GM23338 (cell line): ENCODE results near the gene MAGI3. TPM values are rescaled to one million over a fixed set of nuclear protein-coding genes. Genes with fewer than 3 reads are reported as not detected.

ENCODE experiments used
- ATAC-seq: fragments of 200-7000 bp; cut with Tn5 transposase; 3 replicates; pipeline ENCODE4 v1.9.1; 2020
- DNase-seq: peaks from one replicate; pipeline ENCODE4 v3.0.0-alpha.2; 2015; ENCODE audit warnings: low spot score
- H2AFZ ChIP-seq: fragments of 200-600 bp; sonication (generic); 2 replicates; pipeline ENCODE4 v1.8.0; 2016; ENCODE audit warnings: antibody characterized with exemption, mild to moderate bottlenecking, moderate library complexity
- H3F3A ChIP-seq: fragments of 200-600 bp; sonication (generic); replicated peaks from 2 replicates; pipeline ENCODE4 v1.8.0; 2017; ENCODE audit warnings: antibody characterized with exemption, mixed run types, low read depth
- H3K27ac ChIP-seq: fragments of 200-600 bp; sonication (generic); 2 replicates; pipeline ENCODE4 v1.6.1; 2016; ENCODE audit warnings: low read depth
- H3K27me3 ChIP-seq: fragments of 200-600 bp; sonication (generic); 2 replicates; pipeline ENCODE4 v1.8.0; 2016; ENCODE audit warnings: mild to moderate bottlenecking, mixed run types, moderate library complexity; ENCODE audit not compliant: insufficient read depth
- H3K36me3 ChIP-seq: fragments of 200-600 bp; sonication (generic); 2 replicates; pipeline ENCODE4 v1.8.0; 2016; ENCODE audit warnings: mild to moderate bottlenecking; ENCODE audit not compliant: insufficient read depth
- H3K4me1 ChIP-seq: fragments of 200-600 bp; sonication (generic); 2 replicates; pipeline ENCODE4 v1.8.0; 2016; ENCODE audit warnings: mild to moderate bottlenecking, moderate library complexity; ENCODE audit not compliant: insufficient read depth
- H3K4me2 ChIP-seq: fragments of 200-600 bp; sonication (generic); 2 replicates; pipeline ENCODE4 v1.7.1; 2017; ENCODE audit warnings: mixed run types
- H3K4me3 ChIP-seq: fragments of 200-600 bp; sonication (generic); 2 replicates; pipeline ENCODE4 v1.6.1; 2016; ENCODE audit warnings: mixed run types
- H3K79me2 ChIP-seq: fragments of 200-600 bp; sonication (generic); replicated peaks from 2 replicates; pipeline ENCODE4 v1.8.0; 2017; ENCODE audit warnings: mild to moderate bottlenecking; ENCODE audit not compliant: insufficient read depth
- H3K9me2 ChIP-seq: fragments of 200-600 bp; sonication (generic); 2 replicates; pipeline ENCODE4 v1.8.0; 2017; ENCODE audit not compliant: insufficient read depth
- H4K20me1 ChIP-seq: fragments of 200-600 bp; sonication (generic); replicated peaks from 2 replicates; pipeline ENCODE4 v1.8.0; 2017; ENCODE audit warnings: mild to moderate bottlenecking; ENCODE audit not compliant: insufficient read depth
- H3K27ac Mint-ChIP-seq: 2 replicates; pipeline ENCODE4 v1.8.0; 2020; ENCODE audit warnings: inconsistent platforms, mild to moderate bottlenecking, moderate library complexity, mixed read lengths
- H3K27me3 Mint-ChIP-seq: 3 replicates; pipeline ENCODE4 v1.8.0; 2022; ENCODE audit warnings: low read depth, mild to moderate bottlenecking, moderate library complexity, mixed read lengths, inconsistent platforms; ENCODE audit not compliant: insufficient read depth, poor library complexity
- H3K36me3 Mint-ChIP-seq: 3 replicates; pipeline ENCODE4 v1.8.0; 2021; ENCODE audit warnings: low read depth, mild to moderate bottlenecking, inconsistent platforms, moderate library complexity, mixed read lengths
- H3K4me1 Mint-ChIP-seq: 3 replicates; pipeline ENCODE4 v1.8.0; 2020; ENCODE audit warnings: mild to moderate bottlenecking, inconsistent platforms, mixed read lengths
- H3K4me3 Mint-ChIP-seq: 3 replicates; pipeline ENCODE4 v1.8.0; 2021; ENCODE audit warnings: moderate library complexity, mild to moderate bottlenecking, inconsistent platforms, mixed read lengths
- H3K9me3 Mint-ChIP-seq: 3 replicates; pipeline ENCODE4 v1.8.0; 2020; ENCODE audit warnings: moderate library complexity, mild to moderate bottlenecking, inconsistent platforms, mixed read lengths
- CREB1 ChIP-seq: fragments of 250-450 bp; sonication (Bioruptor Pico); IDR thresholded peaks from 2 replicates; pipeline ENCODE4 v1.5.0; 2020; ENCODE audit warnings: low read depth, mild to moderate bottlenecking, moderate library complexity
- CTCF ChIP-seq, 2 experiments: fragments of 200-600 bp in 1 of 2; sonication (generic) in 1 of 2; conservative IDR thresholded peaks; 2 replicates each; pipeline versions ENCODE4 v1.5.1 to v1.6.1; 2016 to 2017; ENCODE audit warnings: antibody characterized with exemption in 2 of 2, low read depth in 2 of 2, mild to moderate bottlenecking in 2 of 2, moderate library complexity in 1 of 2
- EZH2 ChIP-seq: fragments of 200-600 bp; sonication (generic); IDR thresholded peaks from one replicate; pipeline ENCODE4 v1.8.0; 2017; ENCODE audit warnings: antibody characterized with exemption, mild to moderate bottlenecking, low read depth; ENCODE audit not compliant: unreplicated experiment
- EZH2phosphoT487 ChIP-seq: fragments of 200-600 bp; sonication (generic); IDR thresholded peaks from one replicate; pipeline ENCODE4 v1.8.1; 2018; ENCODE audit warnings: antibody characterized with exemption; ENCODE audit not compliant: unreplicated experiment
- JUNB ChIP-seq: IDR thresholded peaks from one replicate; pipeline ENCODE4 v1.6.1; 2016; ENCODE audit warnings: antibody characterized with exemption; ENCODE audit not compliant: unreplicated experiment
- NANOG ChIP-seq: IDR thresholded peaks from 2 replicates; pipeline ENCODE4 v1.6.1; 2016; ENCODE audit warnings: antibody characterized with exemption, borderline replicate concordance
- POLR2AphosphoS5 ChIP-seq: IDR thresholded peaks from 2 replicates; pipeline ENCODE4 v1.6.1; 2016; ENCODE audit warnings: antibody characterized with exemption, low read depth
- REST ChIP-seq: IDR thresholded peaks from one replicate; pipeline ENCODE4 v1.6.1; 2018; ENCODE audit warnings: antibody characterized with exemption; ENCODE audit not compliant: unreplicated experiment
- STAT1 ChIP-seq: IDR thresholded peaks from one replicate; pipeline ENCODE4 v1.6.1; 2016; ENCODE audit warnings: antibody characterized with exemption; ENCODE audit not compliant: unreplicated experiment
- ZNF114 ChIP-seq: fragments of 250-450 bp; sonication (Bioruptor Pico); IDR thresholded peaks from 2 replicates; pipeline ENCODE4 v1.5.0; 2020; ENCODE audit warnings: mild to moderate bottlenecking, moderate library complexity
- ZNF331 ChIP-seq: fragments of 250-450 bp; sonication (Bioruptor Pico); IDR thresholded peaks from 2 replicates; pipeline ENCODE4 v1.5.0; 2020; ENCODE audit warnings: low read depth, mild to moderate bottlenecking, moderate library complexity
- polyA plus RNA-seq: library from polyadenylated mRNA; unstranded; fragments of >200 nt; fragmentation: Nextera tagmentation; extraction: Ambion mirVana; gene quantifications from 2 replicates; pipeline ENCODE4 v1.2.1, GENCODE V29; 2016
- total RNA-seq: library from RNA; depleted of rRNA; stranded (reverse); fragments of >200 nt; shearing (Covaris generic); gene quantifications from 2 replicates; pipeline ENCODE4 v1.2.3, GENCODE V29; 2014
- TF ChIP-seq, protein P1 (sequence below): fragments of 250-450 bp; sonication (Bioruptor Pico); IDR thresholded peaks from 2 replicates; pipeline ENCODE4 v1.5.0; 2020; ENCODE audit warnings: mild to moderate bottlenecking, moderate library complexity
- TF ChIP-seq, protein P2 (sequence below): IDR thresholded peaks from 2 replicates; pipeline ENCODE4 v1.6.1; 2016; ENCODE audit warnings: antibody characterized with exemption

MAGI3 gene
- total and polyA plus RNA-seq, 2 experiments from 2014 or later, result 3.9 to 10.0 TPM

DNA sequence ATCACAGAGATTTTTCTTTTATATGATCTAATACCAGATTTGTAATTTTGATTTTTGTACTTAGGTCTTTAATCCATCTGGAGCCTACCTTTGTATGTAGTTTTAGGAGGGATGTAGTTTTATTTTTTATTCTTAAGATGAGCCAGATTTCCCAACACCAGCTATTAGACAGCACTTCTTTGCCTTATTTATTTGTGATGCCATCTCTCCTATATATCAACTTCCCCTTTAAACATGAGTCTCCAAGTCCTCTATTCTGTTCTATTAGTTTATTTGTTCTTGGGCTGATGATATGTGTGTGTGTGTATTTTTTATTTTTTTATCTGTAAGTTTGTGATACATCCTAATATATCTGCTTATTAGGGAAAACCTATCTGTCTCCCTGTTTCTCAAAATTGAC is 274.8 kb downstream of the MAGI3 start:
- Histone ChIP-seq H2AFZ (no peak overlapping the region), H3K4me2 (no peak overlapping the region), H4K20me1 (no peaks in the 10 kb centered on the region), H3K27me3 (no peaks in the 10 kb centered on the region), H3K79me2 (no peaks in the 10 kb centered on the region), H3K36me3 (no peaks in the 10 kb centered on the region), H3K4me1 (no peaks in the 10 kb centered on the region), H3K9me2 (no peaks in the 10 kb centered on the region), H3F3A (no peaks in the 10 kb centered on the region), H3K27ac (no peak overlapping the region), H3K4me3 (no peak overlapping the region)
- no peak overlapping the region for H3K4me3 Mint-ChIP-seq
- DNase-seq, result no peak
- H3K27ac Mint-ChIP-seq, result no peak overlapping the region
- H3K4me1 Mint-ChIP-seq, result no peaks in the 10 kb centered on the region
- ATAC-seq, result no peak
- no peaks in the 10 kb centered on the region for H3K27me3 Mint-ChIP-seq
- no peak for TF ChIP-seq ZNF331 (CRISPR knock-in tag)
- TF ChIP-seq EZH2, result no peak
- TF ChIP-seq ZNF114 (CRISPR knock-in tag), result no peak
- TF ChIP-seq, protein P1, sequence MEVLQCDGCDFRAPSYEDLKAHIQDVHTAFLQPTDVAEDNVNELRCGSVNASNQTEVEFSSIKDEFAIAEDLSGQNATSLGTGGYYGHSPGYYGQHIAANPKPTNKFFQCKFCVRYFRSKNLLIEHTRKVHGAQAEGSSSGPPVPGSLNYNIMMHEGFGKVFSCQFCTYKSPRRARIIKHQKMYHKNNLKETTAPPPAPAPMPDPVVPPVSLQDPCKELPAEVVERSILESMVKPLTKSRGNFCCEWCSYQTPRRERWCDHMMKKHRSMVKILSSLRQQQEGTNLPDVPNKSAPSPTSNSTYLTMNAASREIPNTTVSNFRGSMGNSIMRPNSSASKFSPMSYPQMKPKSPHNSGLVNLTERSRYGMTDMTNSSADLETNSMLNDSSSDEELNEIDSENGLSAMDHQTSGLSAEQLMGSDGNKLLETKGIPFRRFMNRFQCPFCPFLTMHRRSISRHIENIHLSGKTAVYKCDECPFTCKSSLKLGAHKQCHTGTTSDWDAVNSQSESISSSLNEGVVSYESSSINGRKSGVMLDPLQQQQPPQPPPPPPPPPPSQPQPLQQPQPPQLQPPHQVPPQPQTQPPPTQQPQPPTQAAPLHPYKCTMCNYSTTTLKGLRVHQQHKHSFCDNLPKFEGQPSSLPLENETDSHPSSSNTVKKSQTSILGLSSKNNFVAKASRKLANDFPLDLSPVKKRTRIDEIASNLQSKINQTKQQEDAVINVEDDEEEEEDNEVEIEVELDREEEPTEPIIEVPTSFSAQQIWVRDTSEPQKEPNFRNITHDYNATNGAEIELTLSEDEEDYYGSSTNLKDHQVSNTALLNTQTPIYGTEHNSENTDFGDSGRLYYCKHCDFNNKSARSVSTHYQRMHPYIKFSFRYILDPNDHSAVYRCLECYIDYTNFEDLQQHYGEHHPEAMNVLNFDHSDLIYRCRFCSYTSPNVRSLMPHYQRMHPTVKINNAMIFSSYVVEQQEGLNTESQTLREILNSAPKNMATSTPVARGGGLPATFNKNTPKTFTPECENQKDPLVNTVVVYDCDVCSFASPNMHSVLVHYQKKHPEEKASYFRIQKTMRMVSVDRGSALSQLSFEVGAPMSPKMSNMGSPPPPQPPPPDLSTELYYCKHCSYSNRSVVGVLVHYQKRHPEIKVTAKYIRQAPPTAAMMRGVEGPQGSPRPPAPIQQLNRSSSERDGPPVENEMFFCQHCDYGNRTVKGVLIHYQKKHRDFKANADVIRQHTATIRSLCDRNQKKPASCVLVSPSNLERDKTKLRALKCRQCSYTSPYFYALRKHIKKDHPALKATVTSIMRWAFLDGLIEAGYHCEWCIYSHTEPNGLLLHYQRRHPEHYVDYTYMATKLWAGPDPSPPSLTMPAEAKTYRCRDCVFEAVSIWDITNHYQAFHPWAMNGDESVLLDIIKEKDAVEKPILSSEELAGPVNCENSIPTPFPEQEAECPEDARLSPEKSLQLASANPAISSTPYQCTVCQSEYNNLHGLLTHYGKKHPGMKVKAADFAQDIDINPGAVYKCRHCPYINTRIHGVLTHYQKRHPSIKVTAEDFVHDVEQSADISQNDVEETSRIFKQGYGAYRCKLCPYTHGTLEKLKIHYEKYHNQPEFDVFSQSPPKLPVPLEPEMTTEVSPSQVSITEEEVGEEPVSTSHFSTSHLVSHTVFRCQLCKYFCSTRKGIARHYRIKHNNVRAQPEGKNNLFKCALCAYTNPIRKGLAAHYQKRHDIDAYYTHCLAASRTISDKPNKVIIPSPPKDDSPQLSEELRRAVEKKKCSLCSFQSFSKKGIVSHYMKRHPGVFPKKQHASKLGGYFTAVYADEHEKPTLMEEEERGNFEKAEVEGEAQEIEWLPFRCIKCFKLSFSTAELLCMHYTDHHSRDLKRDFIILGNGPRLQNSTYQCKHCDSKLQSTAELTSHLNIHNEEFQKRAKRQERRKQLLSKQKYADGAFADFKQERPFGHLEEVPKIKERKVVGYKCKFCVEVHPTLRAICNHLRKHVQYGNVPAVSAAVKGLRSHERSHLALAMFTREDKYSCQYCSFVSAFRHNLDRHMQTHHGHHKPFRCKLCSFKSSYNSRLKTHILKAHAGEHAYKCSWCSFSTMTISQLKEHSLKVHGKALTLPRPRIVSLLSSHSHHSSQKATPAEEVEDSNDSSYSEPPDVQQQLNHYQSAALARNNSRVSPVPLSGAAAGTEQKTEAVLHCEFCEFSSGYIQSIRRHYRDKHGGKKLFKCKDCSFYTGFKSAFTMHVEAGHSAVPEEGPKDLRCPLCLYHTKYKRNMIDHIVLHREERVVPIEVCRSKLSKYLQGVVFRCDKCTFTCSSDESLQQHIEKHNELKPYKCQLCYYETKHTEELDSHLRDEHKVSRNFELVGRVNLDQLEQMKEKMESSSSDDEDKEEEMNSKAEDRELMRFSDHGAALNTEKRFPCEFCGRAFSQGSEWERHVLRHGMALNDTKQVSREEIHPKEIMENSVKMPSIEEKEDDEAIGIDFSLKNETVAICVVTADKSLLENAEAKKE (CRISPR knock-in tag), result no peak
- no peak for TF ChIP-seq CTCF (conservative IDR thresholded peaks at IDR 0.05; ENCODE audit: low read depth in 2 of 2)
- no peak for TF ChIP-seq JUNB
- TF ChIP-seq CREB1, result no peak
- TF ChIP-seq, protein P2, sequence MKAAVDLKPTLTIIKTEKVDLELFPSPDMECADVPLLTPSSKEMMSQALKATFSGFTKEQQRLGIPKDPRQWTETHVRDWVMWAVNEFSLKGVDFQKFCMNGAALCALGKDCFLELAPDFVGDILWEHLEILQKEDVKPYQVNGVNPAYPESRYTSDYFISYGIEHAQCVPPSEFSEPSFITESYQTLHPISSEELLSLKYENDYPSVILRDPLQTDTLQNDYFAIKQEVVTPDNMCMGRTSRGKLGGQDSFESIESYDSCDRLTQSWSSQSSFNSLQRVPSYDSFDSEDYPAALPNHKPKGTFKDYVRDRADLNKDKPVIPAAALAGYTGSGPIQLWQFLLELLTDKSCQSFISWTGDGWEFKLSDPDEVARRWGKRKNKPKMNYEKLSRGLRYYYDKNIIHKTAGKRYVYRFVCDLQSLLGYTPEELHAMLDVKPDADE, result no peak
- TF ChIP-seq EZH2phosphoT487, result no peak
- TF ChIP-seq REST, result no peak
- TF ChIP-seq STAT1, result no peak
- no peak for TF ChIP-seq NANOG
- no peak for TF ChIP-seq POLR2AphosphoS5
- no peaks in the 10 kb centered on the region for H3K36me3 Mint-ChIP-seq
- H3K9me3 Mint-ChIP-seq, result no peaks in the 10 kb centered on the region
